Epithelial cell of prostate (primary cell): ENCODE measurements around the gene FAM9C.

Experiments used
- DNase-seq: peaks from one replicate; pipeline ENCODE4 v3.0.0-alpha.2; 2011; ENCODE audit warnings: low read depth, low spot score
- H3K27ac ChIP-seq: fragments of 450-650 bp; 2 replicates; pipeline ENCODE4 v1.5.1; 2017; ENCODE audit warnings: mild to moderate bottlenecking

The FAM9C gene

GRCh38 chrX:13009844-13010243 lies 34.6 kb downstream of the FAM9C start:
- H3K27ac ChIP-seq, result peak overlapping the region; percentile 27
- no peak for DNase-seq

GRCh38 chrX:13009273-13009672 lies 35.1 kb downstream of the FAM9C start:
- peak overlapping the region; percentile 27 for H3K27ac ChIP-seq
- no peak for DNase-seq

GRCh38 chrX:13008851-13009250 lies 35.6 kb downstream of the FAM9C start:
- DNase-seq, result no peak
- peak overlapping the region; percentile 27 for H3K27ac ChIP-seq

- peak overlapping the region; percentile 39 for H3K27ac ChIP-seq
- no peak for DNase-seq
Measured at GRCh38 chrX:13008189-13008533, 36.3 kb downstream of the FAM9C start.

- H3K27ac ChIP-seq, result peak overlapping the region; percentile 39
- DNase-seq, result no peak
Measured at GRCh38 chrX:13007519-13008188, 36.8 kb downstream of the FAM9C start.

GRCh38 chrX:13005661-13006473 lies 38.6 kb downstream of the FAM9C start:
- DNase-seq, result no peak
- H3K27ac ChIP-seq, result no peak overlapping the region

GRCh38 chrX:13001961-13002671 lies 42.3 kb downstream of the FAM9C start:
- H3K27ac ChIP-seq, result peak overlapping the region; percentile 80
- peak; percentile 60 for DNase-seq

- peak overlapping the region; percentile 80 for H3K27ac ChIP-seq
- no peak for DNase-seq
Measured at GRCh38 chrX:13001097-13001496, 43.3 kb downstream of the FAM9C start.

GRCh38 chrX:13000301-13000811 lies 44.1 kb downstream of the FAM9C start:
- DNase-seq, result no peak
- H3K27ac ChIP-seq, result peak overlapping the region; percentile 80

GRCh38 chrX:12999422-12999821 lies 45.0 kb downstream of the FAM9C start:
- no peak for DNase-seq
- no peak overlapping the region for H3K27ac ChIP-seq

GRCh38 chrX:12997906-12998687 lies 46.3 kb downstream of the FAM9C start:
- no peak overlapping the region for H3K27ac ChIP-seq

GRCh38 chrX:12996934-12997435 lies 47.4 kb downstream of the FAM9C start:
- H3K27ac ChIP-seq, result no peak overlapping the region
- no peak for DNase-seq

More at GRCh38 chrX:12997906-12998687, 46.3 kb downstream of the FAM9C start:
- DNase-seq, result no peak

GRCh38 chrX:12994321-12994720 lies 50.1 kb downstream of the FAM9C start:
- DNase-seq, result no peak
- H3K27ac ChIP-seq, result no peak overlapping the region

- H3K27ac ChIP-seq, result no peak overlapping the region
- no peak for DNase-seq
Measured at GRCh38 chrX:12993826-12994225, 50.6 kb downstream of the FAM9C start.

- DNase-seq, result no peak
Measured at GRCh38 chrX:12992544-12993118, 51.8 kb downstream of the FAM9C start.

GRCh38 chrX:12991575-12991974 lies 52.8 kb downstream of the FAM9C start:
- no peak for DNase-seq
- H3K27ac ChIP-seq, result no peak overlapping the region

More at GRCh38 chrX:12992544-12993118, 51.8 kb downstream of the FAM9C start:
- H3K27ac ChIP-seq, result no peak overlapping the region

- DNase-seq, result no peak
- peak overlapping the region; percentile 75 for H3K27ac ChIP-seq
Measured at GRCh38 chrX:12989461-12989860, 55.0 kb downstream of the FAM9C start.

- no peak for DNase-seq
- peak overlapping the region; percentile 75 for H3K27ac ChIP-seq
Measured at GRCh38 chrX:12988797-12989196, 55.6 kb downstream of the FAM9C start.

- H3K27ac ChIP-seq, result peak overlapping the region; percentile 75
- no peak for DNase-seq
Measured at GRCh38 chrX:12987900-12988594, 56.4 kb downstream of the FAM9C start.
